DOHH2 (cell line): ENCODE results near the gene TREX2.

Experiments
- H3F3A ChIP-seq: fragments of 200-600 bp; sonication (generic), shearing (Covaris generic); 2 replicates; pipeline ENCODE4 v1.6.0; 2016; ENCODE audit warnings: antibody characterized with exemption, mild to moderate bottlenecking; ENCODE audit not compliant: control insufficient read depth, insufficient read depth
- H3K27ac ChIP-seq: fragments of 200-600 bp; sonication (generic); 2 replicates; pipeline ENCODE4 v1.5.1; 2014; ENCODE audit warnings: low read depth, mild to moderate bottlenecking, low read length, moderate library complexity
- H3K27me3 ChIP-seq: fragments of 200-600 bp; sonication (generic); 2 replicates; pipeline ENCODE4 v1.6.1; 2014; ENCODE audit warnings: mild to moderate bottlenecking, low read length, mixed read lengths; ENCODE audit not compliant: control insufficient read depth
- H3K36me3 ChIP-seq: fragments of 200-600 bp; sonication (generic); 2 replicates; pipeline ENCODE4 v1.6.1; 2014; ENCODE audit warnings: mild to moderate bottlenecking, low read length, moderate library complexity, mixed read lengths; ENCODE audit not compliant: control insufficient read depth
- H3K4me1 ChIP-seq: fragments of 200-600 bp; sonication (generic); 2 replicates; pipeline ENCODE4 v1.6.1; 2014; ENCODE audit warnings: mild to moderate bottlenecking, low read length, mixed read lengths; ENCODE audit not compliant: control insufficient read depth
- H3K4me2 ChIP-seq: fragments of 200-600 bp; sonication (generic); 2 replicates; pipeline ENCODE4 v1.6.0; 2014; ENCODE audit warnings: mild to moderate bottlenecking, low read length, moderate library complexity
- H3K4me3 ChIP-seq: fragments of 200-600 bp; sonication (generic); 2 replicates; pipeline ENCODE4 v1.5.1; 2014; ENCODE audit warnings: mild to moderate bottlenecking, low read length, mixed read lengths
- H3K79me2 ChIP-seq: fragments of 200-600 bp; sonication (generic); 2 replicates; pipeline ENCODE4 v1.6.1; 2014; ENCODE audit warnings: mild to moderate bottlenecking, low read length, mixed read lengths; ENCODE audit not compliant: control insufficient read depth
- H3K9me2 ChIP-seq: fragments of 200-600 bp; sonication (generic); replicated peaks from 2 replicates; pipeline ENCODE4 v1.6.1; 2014; ENCODE audit warnings: mild to moderate bottlenecking, low read length, mixed read lengths; ENCODE audit not compliant: control insufficient read depth
- H3K9me3 ChIP-seq: fragments of 200-600 bp; sonication (generic); 2 replicates; pipeline ENCODE4 v1.6.1; 2014; ENCODE audit warnings: antibody characterized with exemption, low read length, mixed read lengths; ENCODE audit not compliant: control insufficient read depth, insufficient read depth
- H4K20me1 ChIP-seq: fragments of 200-600 bp; sonication (generic); 2 replicates; pipeline ENCODE4 v1.6.0; 2014; ENCODE audit warnings: low read depth, mild to moderate bottlenecking, antibody characterized with exemption, low read length, moderate library complexity; ENCODE audit not compliant: control insufficient read depth, insufficient read depth
- EZH2phosphoT487 ChIP-seq: fragments of 200-600 bp; sonication (generic); IDR thresholded peaks from 2 replicates; pipeline ENCODE4 v1.6.1; 2017; ENCODE audit warnings: borderline replicate concordance, mild to moderate bottlenecking, antibody characterized with exemption, low read length, moderate library complexity, mixed read lengths
- TF ChIP-seq, protein P1 (sequence below): fragments of 200-600 bp; sonication (generic); IDR thresholded peaks from one replicate; pipeline ENCODE4 v1.5.1; 2014; ENCODE audit warnings: antibody characterized with exemption, mild to moderate bottlenecking, low read depth, low read length; ENCODE audit not compliant: poor library complexity, severe bottlenecking

The TREX2 gene

DNA sequence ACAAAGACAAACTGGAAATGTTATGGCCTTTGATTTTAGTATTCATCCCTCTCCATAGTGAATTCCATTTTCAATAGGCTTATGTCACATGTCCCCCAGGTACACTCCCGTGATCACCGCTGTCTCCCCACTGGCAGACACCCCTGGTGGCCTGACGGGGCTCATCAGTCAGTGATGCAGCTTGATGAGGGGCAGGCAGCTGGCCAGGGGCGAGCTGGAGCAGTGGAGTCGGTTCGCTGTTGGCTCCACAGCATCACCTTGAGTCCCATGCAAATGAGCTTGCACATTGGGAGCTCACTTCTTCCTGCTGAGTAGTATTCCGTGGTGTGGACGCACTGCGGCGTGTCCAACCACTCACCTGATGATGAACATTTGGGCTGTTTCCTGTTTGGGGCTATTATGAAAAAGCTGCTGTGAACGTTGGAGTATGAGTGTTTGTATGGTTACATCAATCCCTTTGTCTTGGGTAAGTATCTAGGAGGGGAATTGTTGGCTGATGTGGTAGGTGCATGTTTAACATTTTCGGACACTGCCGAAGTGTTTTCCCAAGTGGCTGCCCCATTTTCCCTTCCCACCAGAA, 5.2 kb downstream of the TREX2 start:
- Histone ChIP-seq H3K36me3 (no peaks in the 10 kb centered on the region), H3K9me2 (no peaks in the 10 kb centered on the region), H3K27ac (no peak overlapping the region), H3K4me2 (no peak overlapping the region), H3K4me3 (no peak overlapping the region), H3K27me3 (no peaks in the 10 kb centered on the region), H3F3A (no peaks in the 10 kb centered on the region), H3K9me3 (no peaks in the 10 kb centered on the region), H3K79me2 (no peaks in the 10 kb centered on the region), H4K20me1 (no peaks in the 10 kb centered on the region), H3K4me1 (no peaks in the 10 kb centered on the region)
- TF ChIP-seq EZH2phosphoT487 = no peak
- TF ChIP-seq, protein P1, sequence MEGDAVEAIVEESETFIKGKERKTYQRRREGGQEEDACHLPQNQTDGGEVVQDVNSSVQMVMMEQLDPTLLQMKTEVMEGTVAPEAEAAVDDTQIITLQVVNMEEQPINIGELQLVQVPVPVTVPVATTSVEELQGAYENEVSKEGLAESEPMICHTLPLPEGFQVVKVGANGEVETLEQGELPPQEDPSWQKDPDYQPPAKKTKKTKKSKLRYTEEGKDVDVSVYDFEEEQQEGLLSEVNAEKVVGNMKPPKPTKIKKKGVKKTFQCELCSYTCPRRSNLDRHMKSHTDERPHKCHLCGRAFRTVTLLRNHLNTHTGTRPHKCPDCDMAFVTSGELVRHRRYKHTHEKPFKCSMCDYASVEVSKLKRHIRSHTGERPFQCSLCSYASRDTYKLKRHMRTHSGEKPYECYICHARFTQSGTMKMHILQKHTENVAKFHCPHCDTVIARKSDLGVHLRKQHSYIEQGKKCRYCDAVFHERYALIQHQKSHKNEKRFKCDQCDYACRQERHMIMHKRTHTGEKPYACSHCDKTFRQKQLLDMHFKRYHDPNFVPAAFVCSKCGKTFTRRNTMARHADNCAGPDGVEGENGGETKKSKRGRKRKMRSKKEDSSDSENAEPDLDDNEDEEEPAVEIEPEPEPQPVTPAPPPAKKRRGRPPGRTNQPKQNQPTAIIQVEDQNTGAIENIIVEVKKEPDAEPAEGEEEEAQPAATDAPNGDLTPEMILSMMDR = no peak

DNA sequence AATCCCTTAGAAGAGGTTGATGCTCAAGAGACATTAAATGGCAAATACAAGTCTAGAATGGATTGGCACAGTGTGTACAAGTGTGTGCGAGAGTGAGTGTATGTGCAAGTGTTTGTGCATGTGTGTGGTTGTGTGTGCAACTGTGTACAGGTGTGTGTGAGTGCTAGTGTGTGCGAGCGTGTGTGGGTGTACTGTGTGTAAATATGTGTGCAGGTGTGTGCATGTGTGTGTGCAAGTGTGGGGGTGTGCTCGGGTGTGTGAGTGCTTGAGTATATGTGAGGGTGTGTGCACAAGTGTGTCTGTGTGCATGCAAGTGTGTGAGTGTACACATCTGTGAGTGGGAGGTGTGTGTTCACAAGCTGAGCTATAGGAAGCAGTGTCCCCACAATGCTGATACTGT, 5.9 kb downstream of the TREX2 start:
- H3K4me1 ChIP-seq = no peaks in the 10 kb centered on the region
- no peaks in the 10 kb centered on the region for H4K20me1 ChIP-seq
- no peaks in the 10 kb centered on the region for H3K79me2 ChIP-seq
- TF ChIP-seq EZH2phosphoT487 = no peak
- TF ChIP-seq, protein P1 = no peak
- no peaks in the 10 kb centered on the region for H3K27me3 ChIP-seq
- H3F3A ChIP-seq = no peaks in the 10 kb centered on the region
- no peak overlapping the region for H3K4me2 ChIP-seq
- H3K27ac ChIP-seq = no peak overlapping the region
- H3K9me2 ChIP-seq = no peaks in the 10 kb centered on the region
- no peaks in the 10 kb centered on the region for H3K36me3 ChIP-seq
- H3K9me3 ChIP-seq = no peaks in the 10 kb centered on the region
- H3K4me3 ChIP-seq = no peak overlapping the region

DNA sequence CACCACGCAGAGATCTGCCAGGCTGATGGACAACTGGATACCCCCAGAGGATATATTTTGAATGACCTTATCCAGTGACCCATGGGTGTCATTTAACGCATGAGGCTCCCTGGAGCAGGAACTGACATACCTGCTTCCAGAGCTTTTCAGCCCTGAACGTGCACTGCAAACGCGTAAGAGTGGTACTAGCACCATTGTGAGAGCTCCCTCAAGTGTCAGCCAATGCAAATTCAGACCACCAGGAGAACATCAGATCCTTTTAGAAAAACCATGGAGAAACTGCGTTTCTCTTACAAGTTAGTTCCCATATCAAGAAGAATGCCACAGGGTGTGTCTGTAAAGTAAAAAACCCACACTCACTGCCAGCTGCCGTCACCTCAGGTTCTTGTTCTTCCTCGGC, 7.3 kb downstream of the TREX2 start:
- no peak for TF ChIP-seq EZH2phosphoT487
- TF ChIP-seq, protein P1 = peak; percentile 28

More for the DNA sequence above, 7.3 kb downstream of the TREX2 start:
- H3K4me1 ChIP-seq = no peaks in the 10 kb centered on the region
- no peak overlapping the region for H3K4me3 ChIP-seq
- no peaks in the 10 kb centered on the region for H3K9me2 ChIP-seq
- no peaks in the 10 kb centered on the region for H3F3A ChIP-seq
- no peaks in the 10 kb centered on the region for H3K79me2 ChIP-seq
- H3K27me3 ChIP-seq = no peaks in the 10 kb centered on the region
- no peaks in the 10 kb centered on the region for H3K9me3 ChIP-seq
- no peak overlapping the region for H3K27ac ChIP-seq
- no peaks in the 10 kb centered on the region for H4K20me1 ChIP-seq
- H3K36me3 ChIP-seq = no peaks in the 10 kb centered on the region
- no peak overlapping the region for H3K4me2 ChIP-seq
